Fibroblast of peridontal ligament (primary cell): Measurements from ENCODE around the gene HAUS6.
"Not testable (repeated sequence)": the region's sequence is repeated elsewhere in the genome, so short reads cannot be mapped to it uniquely, and the experiment has no call there.

Source experiments
- DNase-seq: peaks from one replicate; pipeline ENCODE4 v3.0.0-alpha.2; 2010; ENCODE audit errors: extremely low read depth

HAUS6 gene

GRCh38 chr9:19048966-19049916 is 53.5 kb downstream of the HAUS6 start, which contains the start of gene RRAGA:
RRAGA (plus strand) TSS chr9:19049427; CDS start chr9:19049660, 233 bp downstream.
- DNase-seq, result peak; percentile 96

GRCh38 chr9:19036611-19037010 is 66.1 kb downstream of the HAUS6 start:
- DNase-seq, result no peak

DNA sequence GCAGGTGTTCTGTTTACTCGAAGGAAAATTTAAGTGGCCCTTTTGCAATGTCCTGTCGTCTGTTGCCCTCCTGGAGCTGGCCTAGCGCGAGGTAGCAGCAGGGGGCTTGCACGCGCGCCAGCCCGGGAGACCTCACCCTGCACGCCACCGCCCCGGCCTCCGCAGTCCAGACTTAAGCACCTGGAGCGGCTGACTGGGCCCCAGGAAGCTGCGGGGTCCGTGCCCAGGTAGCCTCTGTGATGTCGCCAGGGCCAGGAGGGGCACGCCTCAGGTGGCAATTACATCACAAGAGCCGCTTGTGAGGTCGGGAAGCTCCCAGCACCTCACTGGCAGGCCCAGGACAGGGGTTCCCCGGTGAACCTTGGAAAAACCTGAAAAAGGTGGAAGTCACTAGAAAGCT is 69.7 kb downstream of the HAUS6 start, which contains the start of gene SAXO1:
Gene SAXO1, minus strand, starts transcription at position 195 of the 400 bp plus-strand sequence. CDS start 301 bp downstream, outside the sequence.
- DNase-seq, result no peak

DNA sequence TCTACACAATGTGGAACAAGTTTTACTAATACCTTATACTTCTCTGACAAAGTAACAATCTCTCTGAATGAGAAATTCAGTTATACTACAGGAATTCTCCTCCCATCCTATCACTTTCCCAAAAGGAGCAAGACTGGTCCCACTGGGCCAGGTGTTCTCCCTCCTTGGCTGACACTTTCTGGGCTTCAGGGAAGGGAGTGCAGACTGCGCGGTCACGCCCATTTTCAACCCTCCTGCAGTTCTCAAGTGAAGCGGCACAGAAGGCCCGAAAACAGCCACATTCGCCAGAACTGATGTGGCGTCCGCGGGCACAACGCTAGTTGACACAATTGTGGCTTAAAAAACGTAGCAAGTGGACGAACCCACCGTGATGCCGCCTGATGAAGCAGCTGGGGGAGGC is 70.3 kb downstream of the HAUS6 start:
- DNase-seq, result no peak

- peak; percentile 18 for DNase-seq
Measured at GRCh38 chr9:19030899-19031298, 71.8 kb downstream of the HAUS6 start.

- DNase-seq, result peak; percentile 86
Measured at GRCh38 chr9:19028835-19029451, 73.8 kb downstream of the HAUS6 start.

DNA sequence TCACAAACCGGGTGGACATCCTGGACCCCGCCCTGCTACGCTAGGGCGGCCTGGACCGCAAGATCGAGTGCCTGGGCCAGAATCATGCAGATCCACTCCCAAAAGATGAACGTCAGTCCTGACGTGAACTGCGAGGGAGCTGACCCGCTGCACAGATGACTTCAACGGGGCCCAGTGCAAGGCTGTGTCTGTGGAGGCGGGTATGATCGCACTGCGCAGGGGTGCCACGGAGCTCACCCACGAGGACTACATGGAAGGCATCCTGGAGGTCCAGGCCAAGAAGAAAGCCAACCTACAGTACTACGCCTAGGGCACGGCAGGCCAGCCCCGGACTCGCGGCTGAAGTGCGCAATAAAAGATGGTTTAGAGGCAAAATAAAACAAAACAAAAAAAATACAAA is 74.9 kb downstream of the HAUS6 start:
- no peak for DNase-seq

- peak; percentile 41 for DNase-seq
Measured at GRCh38 chr9:19026375-19026774, 76.3 kb downstream of the HAUS6 start.

GRCh38 chr9:19023078-19023477 is 79.6 kb downstream of the HAUS6 start:
- no peak for DNase-seq

DNA sequence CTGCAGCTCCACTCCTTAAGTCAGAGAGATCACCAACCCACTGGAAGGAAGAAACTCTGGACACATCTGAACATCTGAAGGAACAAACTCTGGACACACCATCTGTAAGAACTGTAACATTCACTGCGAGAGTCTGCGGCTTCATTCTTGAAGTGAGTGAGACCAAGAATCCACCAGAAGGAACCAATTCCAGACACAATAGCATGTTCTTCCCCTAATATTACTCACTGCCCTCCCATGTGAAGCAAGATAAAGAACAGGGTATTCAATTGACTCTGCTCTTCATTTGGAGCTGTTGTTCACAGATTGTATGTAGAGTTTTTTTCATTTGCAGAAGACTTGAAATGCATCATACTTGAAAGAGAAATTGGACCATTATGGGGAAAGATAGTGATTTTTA is 80.5 kb downstream of the HAUS6 start:
- no peak for DNase-seq

- not testable (repeated sequence) for DNase-seq
Measured at GRCh38 chr9:19021649-19022048, 81.1 kb downstream of the HAUS6 start.

GRCh38 chr9:19020886-19021455 is 81.7 kb downstream of the HAUS6 start:
- no peak for DNase-seq

DNA sequence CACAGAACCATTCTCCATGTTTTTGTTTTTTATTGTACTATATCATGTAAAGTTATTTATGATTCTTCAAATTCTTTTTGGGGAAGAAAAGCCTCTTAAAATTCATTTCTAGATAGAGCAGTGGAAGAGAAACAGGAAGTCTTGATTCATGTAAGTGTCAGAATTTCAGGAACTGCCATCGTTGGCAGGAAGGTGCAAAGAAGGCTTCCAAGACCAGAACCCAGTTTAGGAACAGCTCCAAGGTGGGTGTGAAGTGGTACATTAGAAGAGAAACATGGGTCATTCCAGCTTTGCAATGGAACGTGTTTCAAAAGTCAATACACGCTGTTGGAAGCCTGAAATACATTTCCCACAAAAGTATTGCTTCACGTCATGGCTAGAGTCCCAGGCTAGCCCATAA is 84.5 kb downstream of the HAUS6 start:
- no peak for DNase-seq

DNA sequence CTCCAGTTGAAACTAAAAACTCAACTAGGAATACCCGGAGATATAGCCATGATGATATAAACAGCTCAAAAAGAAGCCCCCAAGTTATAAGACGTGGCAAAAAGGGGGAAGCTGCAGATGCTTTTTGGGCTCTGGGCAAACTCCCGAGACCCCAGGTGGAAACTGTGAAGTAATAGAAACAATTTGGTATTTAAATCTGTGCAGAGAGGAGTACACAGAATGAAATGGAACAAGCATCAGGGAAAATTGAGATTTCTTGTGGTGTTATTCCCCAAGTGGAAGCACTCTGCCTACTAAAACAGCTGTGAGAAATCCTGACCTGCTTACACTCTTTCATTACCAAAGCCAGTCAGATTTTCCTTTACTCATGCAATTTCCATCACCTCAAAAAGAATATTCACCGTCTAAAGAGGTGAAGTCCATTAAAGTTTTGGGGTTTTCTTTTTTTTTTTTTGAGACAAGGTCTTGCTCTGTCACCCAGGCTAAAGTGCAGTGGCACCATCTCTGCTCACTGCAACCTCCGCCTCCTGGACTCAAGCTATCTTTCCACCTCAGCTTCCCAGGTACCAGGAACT is 93.2 kb downstream of the HAUS6 start:
- DNase-seq, result no peak
